BLaER1 treated with 17β-estradiol and CSF1 and Interleukin-3, amounts not matched to agents 10 nM and 100 nM (cell line): Measurements from ENCODE around the gene ATP13A2.

Source experiments
- H3K27ac ChIP-seq, 11 experiments: shearing (Covaris generic); formaldehyde crosslinking; 2 replicates each; pipeline ENCODE4 v1.8.1; 2022
- H3K27me3 ChIP-seq, 11 experiments: shearing (Covaris generic); formaldehyde crosslinking; 2 replicates each; pipeline ENCODE4 v1.8.1; 2022
- H3K36me3 ChIP-seq, 11 experiments: shearing (Covaris generic); formaldehyde crosslinking; 2 replicates each; pipeline ENCODE4 v1.8.1; 2022
- H3K4me1 ChIP-seq, 10 experiments: shearing (Covaris generic); formaldehyde crosslinking; 2 replicates each; pipeline ENCODE4 v1.8.1; 2022
- H3K4me2 ChIP-seq, 11 experiments: shearing (Covaris generic); formaldehyde crosslinking; 2 replicates each; pipeline ENCODE4 v1.8.1; 2022
- H3K4me3 ChIP-seq, 10 experiments: shearing (Covaris generic); formaldehyde crosslinking; 2 replicates each; pipeline ENCODE4 v1.8.1; 2022
- H3K9ac ChIP-seq, 11 experiments: shearing (Covaris generic); formaldehyde crosslinking; 2 replicates each; pipeline ENCODE4 v1.8.1; 2022
- H3K9me3 ChIP-seq, 11 experiments: shearing (Covaris generic); formaldehyde crosslinking; replicated peaks in 1 of 11; 2 replicates each; pipeline ENCODE4 v1.8.1; 2022
- H4K20me1 ChIP-seq, 11 experiments: shearing (Covaris generic); formaldehyde crosslinking; 2 replicates each; pipeline ENCODE4 v1.8.1; 2022
- Cebpa-rat ChIP-seq, 11 experiments: shearing (Covaris generic); IDR thresholded peaks; 2 replicates each; pipeline ENCODE4 v1.8.1; 2022

ATP13A2 gene

DNA sequence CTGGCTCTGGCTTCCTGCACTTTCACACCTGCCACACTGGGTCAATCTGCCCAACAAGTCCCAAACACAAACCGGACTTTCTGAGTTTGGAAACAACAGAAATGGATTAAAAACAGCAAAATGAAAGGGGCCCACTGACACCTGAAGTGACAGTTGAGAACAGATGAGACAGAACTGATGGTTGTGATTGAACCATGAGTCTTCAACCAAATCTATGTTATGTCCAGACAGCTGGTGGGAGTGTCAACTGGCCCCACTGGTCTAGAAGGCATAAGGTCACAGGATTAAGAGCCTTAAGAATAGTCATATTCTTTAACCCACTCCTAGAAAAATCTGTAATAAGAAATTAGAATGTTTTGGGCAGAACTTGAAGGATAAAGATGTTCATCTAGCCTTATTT is 13.0 kb upstream of the ATP13A2 start:
- Histone ChIP-seq H4K20me1 (peaks cover 12 to 93% (median 50%) of the 10 kb centered on the region in 11 experiments; a peak in 20 of 22 replicates), H3K27me3 (no peaks in the 10 kb centered on the region), H3K9me3 (no peaks in the 10 kb centered on the region), H3K4me1 (peaks cover 12 to 71% (median 20%) of the 10 kb centered on the region in 10 experiments; a peak in 17 of 20 replicates), H3K36me3 (peaks cover 97 to 100% (median 100%) of the 10 kb centered on the region in 11 experiments), H3K9ac (peak overlapping the region in 5 of 11 experiments; percentile 5 to 24 (median 7); a peak in 4 of 22 replicates), H3K27ac (no peak overlapping the region), H3K4me3 (no peak overlapping the region), H3K4me2 (peak overlapping the region in 5 of 11 experiments; percentile 51 to 87 (median 72); a peak in 8 of 22 replicates)
- no peak for TF ChIP-seq Cebpa-rat (IDR thresholded peaks at IDR 0.05)

DNA sequence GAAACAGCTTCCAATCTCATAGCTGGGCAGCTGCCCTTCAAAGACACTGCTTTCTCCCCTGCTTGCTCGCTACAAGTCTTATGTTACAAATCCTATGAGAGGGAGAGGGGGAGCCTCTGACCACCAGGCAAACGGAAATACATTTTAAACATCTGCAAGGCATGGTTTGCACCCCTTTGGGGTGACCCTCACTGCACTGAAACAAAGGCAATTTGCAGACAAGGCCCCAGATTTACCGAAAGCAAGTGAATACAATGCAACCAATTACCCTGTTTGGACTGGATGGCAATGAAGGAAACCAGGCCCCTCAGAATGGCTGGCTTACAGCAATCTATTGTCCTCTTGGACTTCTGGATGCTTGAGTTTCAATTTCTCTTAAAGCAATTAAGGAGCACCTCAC is 11.8 kb upstream of the ATP13A2 start:
- H3K4me2 ChIP-seq: peak overlapping the region in 5 of 11 experiments; percentile 51 to 87 (median 72); a peak in 10 of 22 replicates
- peak overlapping the region in 6 of 11 experiments; percentile 6 to 57 (median 24); a peak in 8 of 22 replicates for H3K9ac ChIP-seq
- H4K20me1 ChIP-seq: peaks cover 12 to 91% (median 49%) of the 10 kb centered on the region in 11 experiments; a peak in 20 of 22 replicates
- peaks cover 97 to 100% (median 100%) of the 10 kb centered on the region in 11 experiments for H3K36me3 ChIP-seq
- H3K9me3 ChIP-seq: no peaks in the 10 kb centered on the region
- H3K27ac ChIP-seq: peak overlapping the region in 1 of 11 experiments; percentile 32; a peak in 2 of 22 replicates
- peaks cover 12 to 60% (median 20%) of the 10 kb centered on the region in 10 experiments; a peak in 17 of 20 replicates for H3K4me1 ChIP-seq
- no peak for TF ChIP-seq Cebpa-rat (IDR thresholded peaks at IDR 0.05)
- no peaks in the 10 kb centered on the region for H3K27me3 ChIP-seq
- no peak overlapping the region for H3K4me3 ChIP-seq

- Histone ChIP-seq H3K4me3 (no peak overlapping the region), H3K4me1 (peaks cover 12 to 55% (median 20%) of the 10 kb centered on the region in 10 experiments; a peak in 17 of 20 replicates), H3K4me2 (peak overlapping the region in 5 of 11 experiments; percentile 51 to 87 (median 72); a peak in 10 of 22 replicates), H3K27ac (peak overlapping the region in 1 of 11 experiments; percentile 32; a peak in 2 of 22 replicates), H3K36me3 (peaks cover 97 to 100% (median 100%) of the 10 kb centered on the region in 11 experiments), H3K27me3 (no peaks in the 10 kb centered on the region), H4K20me1 (peaks cover 12 to 90% (median 51%) of the 10 kb centered on the region in 11 experiments; a peak in 20 of 22 replicates), H3K9ac (peak overlapping the region in 5 of 11 experiments; percentile 7 to 57 (median 32); a peak in 5 of 22 replicates), H3K9me3 (no peaks in the 10 kb centered on the region)
- no peak for TF ChIP-seq Cebpa-rat (IDR thresholded peaks at IDR 0.05)
Measured at GRCh38 chr1:17023102-17023501, 11.4 kb upstream of the ATP13A2 start.

DNA sequence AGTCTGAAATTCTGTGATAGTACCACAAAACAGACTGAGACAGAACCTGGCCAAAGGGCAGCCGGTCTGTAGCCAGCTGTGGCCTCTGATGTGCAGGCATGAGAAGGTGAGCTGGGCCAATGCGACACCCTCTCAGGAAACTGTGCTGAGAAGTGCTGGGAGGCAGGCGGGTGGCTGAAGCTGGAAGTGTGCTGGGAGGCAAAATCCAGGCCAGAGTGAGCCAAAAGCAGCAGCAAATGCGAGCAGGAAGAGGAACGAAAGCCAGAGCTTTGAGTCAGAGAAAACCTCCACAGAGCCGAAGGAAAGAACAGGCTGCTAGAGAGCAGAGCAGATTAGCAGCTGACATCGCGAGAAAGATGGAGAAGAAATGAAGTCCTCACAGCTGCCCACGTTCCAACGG is 10.2 kb upstream of the ATP13A2 start:
- Histone ChIP-seq H3K9me3 (no peaks in the 10 kb centered on the region), H3K4me2 (no peak overlapping the region), H3K9ac (no peak overlapping the region), H3K4me1 (peaks cover 12 to 43% (median 20%) of the 10 kb centered on the region in 10 experiments; a peak in 17 of 20 replicates), H3K36me3 (peaks cover 89 to 100% (median 96%) of the 10 kb centered on the region in 11 experiments), H3K4me3 (no peak overlapping the region), H4K20me1 (peaks cover 12 to 85% (median 51%) of the 10 kb centered on the region in 11 experiments; a peak in 20 of 22 replicates), H3K27me3 (no peaks in the 10 kb centered on the region), H3K27ac (no peak overlapping the region)
- no peak for TF ChIP-seq Cebpa-rat (IDR thresholded peaks at IDR 0.05)

- Histone ChIP-seq H3K36me3 (peaks cover 75 to 88% (median 82%) of the 10 kb centered on the region in 11 experiments), H3K9ac (no peak overlapping the region), H3K9me3 (no peaks in the 10 kb centered on the region), H3K4me1 (peaks cover 12 to 34% (median 20%) of the 10 kb centered on the region in 10 experiments; a peak in 17 of 20 replicates), H3K4me3 (no peak overlapping the region), H3K4me2 (no peak overlapping the region), H4K20me1 (peaks cover 12 to 83% (median 49%) of the 10 kb centered on the region in 11 experiments; a peak in 20 of 22 replicates), H3K27me3 (no peaks in the 10 kb centered on the region), H3K27ac (no peak overlapping the region)
- no peak for TF ChIP-seq Cebpa-rat (IDR thresholded peaks at IDR 0.05)
Measured at GRCh38 chr1:17020502-17020901, 8.8 kb upstream of the ATP13A2 start.

DNA sequence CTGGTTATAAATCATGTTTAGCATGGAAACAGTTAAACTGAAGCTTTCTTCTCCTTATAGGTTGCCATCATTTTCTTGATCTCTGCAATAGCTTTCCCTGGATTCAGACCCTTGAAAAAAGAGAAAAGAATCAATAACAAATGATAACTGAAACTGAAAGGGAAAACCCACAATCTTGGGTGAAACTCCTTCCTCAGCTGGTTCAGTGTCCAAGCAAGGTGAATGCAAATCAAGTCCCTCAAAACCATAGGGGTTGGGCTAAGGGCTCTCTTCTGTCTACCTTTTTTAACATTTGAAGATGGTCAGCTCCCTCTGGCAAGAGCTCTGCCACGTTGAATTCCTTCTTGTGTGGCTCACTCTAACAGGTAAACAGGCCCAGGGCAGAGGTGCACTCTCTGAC is 7.1 kb upstream of the ATP13A2 start:
- H3K4me3 ChIP-seq: no peak overlapping the region
- no peak overlapping the region for H3K9ac ChIP-seq
- no peak overlapping the region for H3K4me2 ChIP-seq
- no peaks in the 10 kb centered on the region for H3K27me3 ChIP-seq
- peaks cover 4 to 67% (median 35%) of the 10 kb centered on the region in 11 experiments; a peak in 16 of 22 replicates for H4K20me1 ChIP-seq
- H3K4me1 ChIP-seq: peaks cover 15 to 33% (median 26%) of the 10 kb centered on the region in 10 experiments
- no peak for TF ChIP-seq Cebpa-rat (IDR thresholded peaks at IDR 0.05)
- no peaks in the 10 kb centered on the region for H3K9me3 ChIP-seq
- peaks cover 59 to 72% (median 66%) of the 10 kb centered on the region in 11 experiments for H3K36me3 ChIP-seq
- H3K27ac ChIP-seq: no peak overlapping the region

DNA sequence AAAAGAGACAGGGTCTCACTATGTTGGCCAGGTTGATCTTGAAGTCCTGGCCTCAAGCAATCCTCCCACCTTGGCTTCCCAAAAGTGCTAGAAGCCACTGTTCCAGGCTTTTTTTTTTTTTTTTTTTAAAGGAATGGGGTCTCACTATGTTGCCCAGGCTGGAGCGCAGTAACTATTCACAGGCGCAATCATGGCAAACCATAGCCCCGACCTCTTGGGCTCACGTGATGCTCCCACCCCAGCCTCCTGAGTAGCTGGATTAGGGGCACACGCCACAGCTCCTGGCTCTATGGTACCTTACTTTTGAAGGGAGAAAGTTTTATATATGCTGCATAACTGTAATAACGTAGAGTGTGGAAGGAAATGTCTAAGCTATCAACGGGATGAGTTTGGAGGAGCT is 5.7 kb upstream of the ATP13A2 start:
- peaks cover 46 to 58% (median 52%) of the 10 kb centered on the region in 11 experiments for H3K36me3 ChIP-seq
- peaks cover 25 to 32% (median 29%) of the 10 kb centered on the region in 10 experiments for H3K4me1 ChIP-seq
- H3K27me3 ChIP-seq: no peaks in the 10 kb centered on the region
- no peaks in the 10 kb centered on the region for H3K9me3 ChIP-seq
- no peak overlapping the region for H3K9ac ChIP-seq
- TF ChIP-seq Cebpa-rat (IDR thresholded peaks at IDR 0.05): no peak
- no peak overlapping the region for H3K27ac ChIP-seq
- no peak overlapping the region for H3K4me3 ChIP-seq
- peaks cover 0 to 58% (median 24%) of the 10 kb centered on the region in 11 experiments; a peak in 14 of 22 replicates for H4K20me1 ChIP-seq
- H3K4me2 ChIP-seq: no peak overlapping the region

- peaks cover 32 to 37% (median 35%) of the 10 kb centered on the region in 10 experiments for H3K4me1 ChIP-seq
- H3K4me3 ChIP-seq: no peak overlapping the region
- no peak for TF ChIP-seq Cebpa-rat (IDR thresholded peaks at IDR 0.05)
- no peak overlapping the region for H3K4me2 ChIP-seq
- H3K9me3 ChIP-seq: no peaks in the 10 kb centered on the region
- H3K36me3 ChIP-seq: peaks cover 34 to 46% (median 41%) of the 10 kb centered on the region in 11 experiments
- no peaks in the 10 kb centered on the region for H3K27me3 ChIP-seq
- no peak overlapping the region for H3K9ac ChIP-seq
- no peak overlapping the region for H3K27ac ChIP-seq
- H4K20me1 ChIP-seq: peaks cover 0 to 46% (median 17%) of the 10 kb centered on the region in 11 experiments; a peak in 15 of 22 replicates
Measured at GRCh38 chr1:17016317-17016661, 4.6 kb upstream of the ATP13A2 start.
